Measurements from ENCODE around the gene PPM1A. TPM values are rescaled to one million over a fixed set of nuclear protein-coding genes. Genes with fewer than 3 reads are reported as not detected.

Gene PPM1A
- total and polyA plus RNA-seq, 2 donors from 2014 or later = 42.3 to 60.3 TPM

- FAIRE-seq = no peak
- Histone ChIP-seq H3K27me3 (ENCODE audit: control insufficient read depth, insufficient read depth, low read length) (no peaks in the 10 kb centered on the region), H3K4me1 (ENCODE audit: control insufficient read depth in 2 of 3, insufficient read depth in 2 of 3, low read depth in 1 of 3, low read length in 3 of 3) (no peaks in the 10 kb centered on the region)
Observed at GRCh38 chr14:60226298-60226697, 22.7 kb upstream of the PPM1A start.

GRCh38 chr14:60227291-60227690, 21.7 kb upstream of the PPM1A start:
- no peak overlapping the region for H3K9ac ChIP-seq (ENCODE audit: low read length in 3 of 3)
- DNase-seq (no peak), FAIRE-seq (no peak)
- H3K9me3 ChIP-seq (ENCODE audit: control insufficient read depth in 2 of 3, insufficient read depth in 1 of 3, low read length in 3 of 3) = no peaks in the 10 kb centered on the region
- no peaks in the 10 kb centered on the region for H3K4me1 ChIP-seq (ENCODE audit: control insufficient read depth in 2 of 3, insufficient read depth in 2 of 3, low read depth in 1 of 3, low read length in 3 of 3)
- no peak overlapping the region for H3K4me3 ChIP-seq (ENCODE audit: low read length in 3 of 3)
- no peaks in the 10 kb centered on the region for H3K36me3 ChIP-seq (ENCODE audit: control insufficient read depth in 2 of 3, insufficient read depth in 3 of 3, low read length in 3 of 3)
- intact Hi-C loops (cut with DNase I) = no loop called here
- no peaks in the 10 kb centered on the region for H3K27me3 ChIP-seq (ENCODE audit: control insufficient read depth, insufficient read depth, low read length)
- no peak overlapping the region for H3K27ac ChIP-seq (ENCODE audit: low read depth in 2 of 2, low read length in 2 of 2)
- no peak for TF ChIP-seq CTCF (IDR thresholded peaks at IDR 0.05; ENCODE audit: borderline replicate concordance, extremely low read depth, insufficient read depth)

More at GRCh38 chr14:60226298-60226697, 22.7 kb upstream of the PPM1A start:
- Histone ChIP-seq H3K9me3 (ENCODE audit: control insufficient read depth in 2 of 3, insufficient read depth in 1 of 3, low read length in 3 of 3) (no peaks in the 10 kb centered on the region), H3K4me3 (ENCODE audit: low read length in 3 of 3) (no peak overlapping the region), H3K9ac (ENCODE audit: low read length in 3 of 3) (no peak overlapping the region), H3K36me3 (ENCODE audit: control insufficient read depth in 2 of 3, insufficient read depth in 3 of 3, low read length in 3 of 3) (no peaks in the 10 kb centered on the region), H3K27ac (ENCODE audit: low read depth in 2 of 2, low read length in 2 of 2) (no peak overlapping the region)
- DNase-seq = no peak
- no peak for TF ChIP-seq CTCF (IDR thresholded peaks at IDR 0.05; ENCODE audit: borderline replicate concordance, extremely low read depth, insufficient read depth)
- intact Hi-C loops (cut with DNase I) = no loop called here

- Histone ChIP-seq H3K27me3 (ENCODE audit: control insufficient read depth, insufficient read depth, low read length) (no peaks in the 10 kb centered on the region), H3K9me3 (ENCODE audit: control insufficient read depth in 2 of 3, insufficient read depth in 1 of 3, low read length in 3 of 3) (no peaks in the 10 kb centered on the region), H3K4me1 (ENCODE audit: control insufficient read depth in 2 of 3, insufficient read depth in 2 of 3, low read depth in 1 of 3, low read length in 3 of 3) (no peaks in the 10 kb centered on the region), H3K36me3 (ENCODE audit: control insufficient read depth in 2 of 3, insufficient read depth in 3 of 3, low read length in 3 of 3) (no peaks in the 10 kb centered on the region), H3K9ac (ENCODE audit: low read length in 3 of 3) (no peak overlapping the region), H3K27ac (ENCODE audit: low read depth in 2 of 2, low read length in 2 of 2) (no peak overlapping the region), H3K4me3 (ENCODE audit: low read length in 3 of 3) (no peak overlapping the region)
- TF ChIP-seq CTCF (IDR thresholded peaks at IDR 0.05; ENCODE audit: borderline replicate concordance, extremely low read depth, insufficient read depth) = no peak
- FAIRE-seq = no peak
- DNase-seq = no peak
- intact Hi-C loops (cut with DNase I) = no loop called here
Observed at GRCh38 chr14:60229614-60230013, 19.4 kb upstream of the PPM1A start.

GRCh38 chr14:60232185-60232584, 16.8 kb upstream of the PPM1A start:
- Histone ChIP-seq H3K9me3 (ENCODE audit: control insufficient read depth in 2 of 3, insufficient read depth in 1 of 3, low read length in 3 of 3) (no peaks in the 10 kb centered on the region), H3K4me1 (ENCODE audit: control insufficient read depth in 2 of 3, insufficient read depth in 2 of 3, low read depth in 1 of 3, low read length in 3 of 3) (no peaks in the 10 kb centered on the region), H3K4me3 (ENCODE audit: low read length in 3 of 3) (no peak overlapping the region), H3K36me3 (ENCODE audit: control insufficient read depth in 2 of 3, insufficient read depth in 3 of 3, low read length in 3 of 3) (no peaks in the 10 kb centered on the region), H3K27me3 (ENCODE audit: control insufficient read depth, insufficient read depth, low read length) (no peaks in the 10 kb centered on the region), H3K27ac (ENCODE audit: low read depth in 2 of 2, low read length in 2 of 2) (no peak overlapping the region), H3K9ac (ENCODE audit: low read length in 3 of 3) (no peak overlapping the region)
- TF ChIP-seq CTCF (IDR thresholded peaks at IDR 0.05; ENCODE audit: borderline replicate concordance, extremely low read depth, insufficient read depth) = no peak
- intact Hi-C loops (cut with DNase I) = no loop called here
- FAIRE-seq (no peak), DNase-seq (no peak)

Measured in kidney (tissue), 14 donors.